SK-N-MC (cell line): Measurements from ENCODE around the gene PAK4.

Experiments used
- EZH2 ChIP-seq: fragments of 200-600 bp; sonication (generic); IDR thresholded peaks from one replicate; pipeline ENCODE4 v1.6.1; 2017; ENCODE audit warnings: antibody characterized with exemption
- POLR2AphosphoS5 ChIP-seq: IDR thresholded peaks from 2 replicates; pipeline ENCODE4 v1.6.1; 2012; ENCODE audit warnings: mild to moderate bottlenecking, low read depth, low read length, borderline replicate concordance

GRCh38 chr19:39194832-39195542 is 69.4 kb downstream of the PAK4 start:
- TF ChIP-seq POLR2AphosphoS5 (no peak), EZH2 (no peak)
